Fibroblast of peridontal ligament (primary cell): Measurements from ENCODE around the gene RTN4.
"Not testable (repeated sequence)": the region's sequence is repeated elsewhere in the genome, so short reads cannot be mapped to it uniquely, and the experiment has no call there.

Experiments
- DNase-seq: peaks from one replicate; pipeline ENCODE4 v3.0.0-alpha.2; 2010; ENCODE audit errors: extremely low read depth

RTN4 gene

GRCh38 chr2:55050100-55050994, at the start of gene RTN4:
Gene RTN4, minus strand, starts transcription at chr2:55050451. Its CDS starts 151 bp downstream, at chr2:55050300.
- DNase-seq = peak; percentile 98

- no peak for DNase-seq
These were observed 49.2 kb upstream of the RTN4 start for GRCh38 chr2:55099493-55099877.

- DNase-seq = no peak
These were observed 47.5 kb upstream of the RTN4 start for GRCh38 chr2:55097461-55098410.

GRCh38 chr2:55097082-55097460, 46.8 kb upstream of the RTN4 start:
- no peak for DNase-seq

- no peak for DNase-seq
These were observed 46.3 kb upstream of the RTN4 start for GRCh38 chr2:55096586-55096985.

GRCh38 chr2:55093381-55093780, 43.1 kb upstream of the RTN4 start:
- DNase-seq = no peak

- DNase-seq = no peak
These were observed 42.2 kb upstream of the RTN4 start for GRCh38 chr2:55092439-55092838.

GRCh38 chr2:55091681-55092080, 41.4 kb upstream of the RTN4 start:
- not testable (repeated sequence) for DNase-seq

GRCh38 chr2:55090702-55091101, 40.5 kb upstream of the RTN4 start:
- DNase-seq = peak; percentile 61

GRCh38 chr2:55089726-55090125, 39.5 kb upstream of the RTN4 start:
- no peak for DNase-seq

GRCh38 chr2:55088400-55088799, 38.1 kb upstream of the RTN4 start:
- peak; percentile 62 for DNase-seq

- no peak for DNase-seq
These were observed 37.7 kb upstream of the RTN4 start for GRCh38 chr2:55087936-55088335.

- no peak for DNase-seq
These were observed 37.2 kb upstream of the RTN4 start for GRCh38 chr2:55087501-55087900.

- no peak for DNase-seq
These were observed 35.1 kb upstream of the RTN4 start for GRCh38 chr2:55085113-55086040.

GRCh38 chr2:55084641-55085040, 34.4 kb upstream of the RTN4 start:
- DNase-seq = no peak

GRCh38 chr2:55080204-55080738, 30.0 kb upstream of the RTN4 start:
- no peak for DNase-seq

GRCh38 chr2:55078956-55079355, 28.7 kb upstream of the RTN4 start:
- DNase-seq = peak; percentile 42

GRCh38 chr2:55076721-55077120, 26.5 kb upstream of the RTN4 start:
- no peak for DNase-seq

GRCh38 chr2:55076019-55076418, 25.8 kb upstream of the RTN4 start:
- not testable (repeated sequence) for DNase-seq

GRCh38 chr2:55073000-55073983, 23.0 kb upstream of the RTN4 start:
- DNase-seq = peak; percentile 41
